Measurements from ENCODE around the gene ZNF853.

- TF ChIP-seq CTCF (IDR thresholded peaks at IDR 0.05) (no peak), POLR2A (IDR thresholded peaks at IDR 0.05) (no peak)
Observed at GRCh38 chr7:6654113-6654841, 38.9 kb downstream of the ZNF853 start.

Measured in right lobe of liver (tissue), 4 donors.